ENCODE data around the gene SLC4A4.

Gene SLC4A4

GRCh38 chr4:71604785-71605184 is 266.0 kb downstream of the SLC4A4 start:
- Histone ChIP-seq H3K27me3 (ENCODE audit: control insufficient read depth, insufficient read depth, low read length, poor library complexity, severe bottlenecking) (no peaks in the 10 kb centered on the region), H3K4me3 (ENCODE audit: insufficient read depth, low read depth, low read length) (no peak overlapping the region), H3K27ac (ENCODE audit: insufficient read depth, low read depth, low read length, poor library complexity, severe bottlenecking) (no peak overlapping the region), H3K4me1 (ENCODE audit: control insufficient read depth, insufficient read depth, low read length) (no peaks in the 10 kb centered on the region), H3K36me3 (ENCODE audit: control insufficient read depth, insufficient read depth, low read length) (no peaks in the 10 kb centered on the region), H3K9me3 (ENCODE audit: control insufficient read depth, low read length) (no peaks in the 10 kb centered on the region)
- WGBS, 2 experiments = 90 to 91% methylated on average over 5 of the region's 5 CpGs

- Histone ChIP-seq H3K9me3 (ENCODE audit: control insufficient read depth, low read length) (no peaks in the 10 kb centered on the region), H3K4me3 (ENCODE audit: insufficient read depth, low read depth, low read length) (no peak overlapping the region)
- 85% methylated on average over 5 of the region's 5 CpGs for WGBS, 2 experiments
Observed at GRCh38 chr4:71607109-71607508, 268.3 kb downstream of the SLC4A4 start.

GRCh38 chr4:71607780-71608677 is 269.2 kb downstream of the SLC4A4 start:
- no peaks in the 10 kb centered on the region for H3K9me3 ChIP-seq (ENCODE audit: control insufficient read depth, low read length)
- no peaks in the 10 kb centered on the region for H3K36me3 ChIP-seq (ENCODE audit: control insufficient read depth, insufficient read depth, low read length)
- H3K4me3 ChIP-seq (ENCODE audit: insufficient read depth, low read depth, low read length) = no peak overlapping the region
- no peaks in the 10 kb centered on the region for H3K27me3 ChIP-seq (ENCODE audit: control insufficient read depth, insufficient read depth, low read length, poor library complexity, severe bottlenecking)
- H3K4me1 ChIP-seq (ENCODE audit: control insufficient read depth, insufficient read depth, low read length) = no peaks in the 10 kb centered on the region
- WGBS, 2 experiments = 55 to 63% methylated on average over 1 to 2 of the region's 3 CpGs
- no peak overlapping the region for H3K27ac ChIP-seq (ENCODE audit: insufficient read depth, low read depth, low read length, poor library complexity, severe bottlenecking)

More at GRCh38 chr4:71607109-71607508, 268.3 kb downstream of the SLC4A4 start:
- Histone ChIP-seq H3K27me3 (ENCODE audit: control insufficient read depth, insufficient read depth, low read length, poor library complexity, severe bottlenecking) (no peaks in the 10 kb centered on the region), H3K4me1 (ENCODE audit: control insufficient read depth, insufficient read depth, low read length) (no peaks in the 10 kb centered on the region), H3K36me3 (ENCODE audit: control insufficient read depth, insufficient read depth, low read length) (no peaks in the 10 kb centered on the region), H3K27ac (ENCODE audit: insufficient read depth, low read depth, low read length, poor library complexity, severe bottlenecking) (no peak overlapping the region)

- Histone ChIP-seq H3K27me3 (ENCODE audit: control insufficient read depth, insufficient read depth, low read length, poor library complexity, severe bottlenecking) (no peaks in the 10 kb centered on the region), H3K36me3 (ENCODE audit: control insufficient read depth, insufficient read depth, low read length) (no peaks in the 10 kb centered on the region), H3K4me3 (ENCODE audit: insufficient read depth, low read depth, low read length) (no peak overlapping the region), H3K27ac (ENCODE audit: insufficient read depth, low read depth, low read length, poor library complexity, severe bottlenecking) (no peak overlapping the region), H3K9me3 (ENCODE audit: control insufficient read depth, low read length) (no peaks in the 10 kb centered on the region), H3K4me1 (ENCODE audit: control insufficient read depth, insufficient read depth, low read length) (no peaks in the 10 kb centered on the region)
- WGBS, 2 experiments = 45 to 46% methylated on average over 2 of the region's 2 CpGs
Observed at GRCh38 chr4:71608678-71609071, 269.9 kb downstream of the SLC4A4 start.

GRCh38 chr4:71609167-71609566 is 270.3 kb downstream of the SLC4A4 start:
- Histone ChIP-seq H3K4me3 (ENCODE audit: insufficient read depth, low read depth, low read length) (no peak overlapping the region), H3K36me3 (ENCODE audit: control insufficient read depth, insufficient read depth, low read length) (no peaks in the 10 kb centered on the region), H3K27ac (ENCODE audit: insufficient read depth, low read depth, low read length, poor library complexity, severe bottlenecking) (no peak overlapping the region), H3K9me3 (ENCODE audit: control insufficient read depth, low read length) (no peaks in the 10 kb centered on the region), H3K27me3 (ENCODE audit: control insufficient read depth, insufficient read depth, low read length, poor library complexity, severe bottlenecking) (no peaks in the 10 kb centered on the region), H3K4me1 (ENCODE audit: control insufficient read depth, insufficient read depth, low read length) (no peaks in the 10 kb centered on the region)
- WGBS, 2 experiments = 80 to 90% methylated on average over 1 of the region's 2 CpGs

- H3K36me3 ChIP-seq (ENCODE audit: control insufficient read depth, insufficient read depth, low read length) = no peaks in the 10 kb centered on the region
- H3K9me3 ChIP-seq (ENCODE audit: control insufficient read depth, low read length) = no peaks in the 10 kb centered on the region
- H3K4me1 ChIP-seq (ENCODE audit: control insufficient read depth, insufficient read depth, low read length) = no peaks in the 10 kb centered on the region
- no peaks in the 10 kb centered on the region for H3K27me3 ChIP-seq (ENCODE audit: control insufficient read depth, insufficient read depth, low read length, poor library complexity, severe bottlenecking)
- no peak overlapping the region for H3K4me3 ChIP-seq (ENCODE audit: insufficient read depth, low read depth, low read length)
- H3K27ac ChIP-seq (ENCODE audit: insufficient read depth, low read depth, low read length, poor library complexity, severe bottlenecking) = no peak overlapping the region
Observed at GRCh38 chr4:71609651-71610050, 270.8 kb downstream of the SLC4A4 start.

GRCh38 chr4:71614621-71615020 is 275.8 kb downstream of the SLC4A4 start:
- 94 to 96% methylated on average over 2 of the region's 2 CpGs for WGBS, 2 experiments
- H3K4me1 ChIP-seq (ENCODE audit: control insufficient read depth, insufficient read depth, low read length) = no peaks in the 10 kb centered on the region

GRCh38 chr4:71616168-71616811 is 277.5 kb downstream of the SLC4A4 start:
- 89 to 95% methylated on average over 3 of the region's 3 CpGs for WGBS, 2 experiments
- Histone ChIP-seq H3K4me1 (ENCODE audit: control insufficient read depth, insufficient read depth, low read length) (no peaks in the 10 kb centered on the region), H3K9me3 (ENCODE audit: control insufficient read depth, low read length) (no peaks in the 10 kb centered on the region), H3K27ac (ENCODE audit: insufficient read depth, low read depth, low read length, poor library complexity, severe bottlenecking) (no peak overlapping the region), H3K36me3 (ENCODE audit: control insufficient read depth, insufficient read depth, low read length) (no peaks in the 10 kb centered on the region), H3K27me3 (ENCODE audit: control insufficient read depth, insufficient read depth, low read length, poor library complexity, severe bottlenecking) (no peaks in the 10 kb centered on the region), H3K4me3 (ENCODE audit: insufficient read depth, low read depth, low read length) (no peak overlapping the region)

More at GRCh38 chr4:71614621-71615020, 275.8 kb downstream of the SLC4A4 start:
- Histone ChIP-seq H3K27ac (ENCODE audit: insufficient read depth, low read depth, low read length, poor library complexity, severe bottlenecking) (no peak overlapping the region), H3K4me3 (ENCODE audit: insufficient read depth, low read depth, low read length) (no peak overlapping the region), H3K27me3 (ENCODE audit: control insufficient read depth, insufficient read depth, low read length, poor library complexity, severe bottlenecking) (no peaks in the 10 kb centered on the region), H3K36me3 (ENCODE audit: control insufficient read depth, insufficient read depth, low read length) (no peaks in the 10 kb centered on the region), H3K9me3 (ENCODE audit: control insufficient read depth, low read length) (no peaks in the 10 kb centered on the region)

Data from ectodermal cell (in vitro differentiated cells).